Muscle of leg (tissue), 11 donors: ENCODE results near the gene NENF. TPM values are rescaled to one million over a fixed set of nuclear protein-coding genes. Genes with fewer than 3 reads are reported as not detected.
A peak's percentile ranks its signal among the peaks of the same experiment; 100 is the strongest.

ENCODE experiments used
- DNase-seq: peaks from one replicate; pipeline ENCODE4 v3.0.0; 2013
- H3K27ac ChIP-seq: one replicate; pipeline ENCODE4 v1.5.1; 2013; ENCODE audit warnings: mild to moderate bottlenecking, low read length, control low read depth
- H3K27me3 ChIP-seq: one replicate; pipeline ENCODE4 v1.6.1; 2013; ENCODE audit warnings: low read length; ENCODE audit not compliant: control insufficient read depth, insufficient read depth
- H3K36me3 ChIP-seq: one replicate; pipeline ENCODE4 v1.6.1; 2013; ENCODE audit warnings: low read length; ENCODE audit not compliant: control insufficient read depth, insufficient read depth
- H3K4me1 ChIP-seq: one replicate; pipeline ENCODE4 v1.6.1; 2013; ENCODE audit warnings: low read length; ENCODE audit not compliant: control insufficient read depth, insufficient read depth
- H3K4me3 ChIP-seq: one replicate; pipeline ENCODE4 v1.5.1; 2013; ENCODE audit warnings: low read length, control low read depth
- H3K9me3 ChIP-seq: replicated peaks from 2 replicates; pipeline ENCODE4 v1.6.1; 2013; ENCODE audit warnings: low read depth, low read length; ENCODE audit not compliant: control insufficient read depth
- WGBS: methylation state at CpG from one replicate; pipeline ENCODE4 v1.1.5; 2013; ENCODE audit warnings: missing lambda C conversion rate; ENCODE audit not compliant: insufficient coverage; 5-methylcytosine and 5-hydroxymethylcytosine counted together
- polyA plus RNA-seq, 8 donors: library from polyadenylated mRNA; unstranded; fragments of 120-200 nt; gene quantifications; one replicate each; pipeline versions ENCODE4 v1.2.1 to v1.2.3, GENCODE V29; 2013; ENCODE audit warnings: inconsistent platforms in 1 of 8, low replicate concordance in 1 of 8; ENCODE audit not compliant: insufficient read length in 8 of 8, insufficient read depth in 1 of 8
- total RNA-seq: library from RNA; stranded (reverse); fragments of 120-200 nt; gene quantifications from one replicate; pipeline ENCODE4 v1.2.4, GENCODE V29; 2013

NENF gene
- total and polyA plus RNA-seq, 9 donors: 58.4 to 153 (median 74.2) TPM

- Histone ChIP-seq H3K4me3 (no peak overlapping the region), H3K36me3 (peaks cover 21% of the 10 kb centered on the region), H3K9me3 (peaks cover 1% of the 10 kb centered on the region), H3K4me1 (no peaks in the 10 kb centered on the region), H3K27ac (no peak overlapping the region), H3K27me3 (no peaks in the 10 kb centered on the region)
- no peak for DNase-seq
- no CpG with 5 or more reads among the region's 7 CpGs for WGBS
Measured at GRCh38 chr1:212401838-212402582, 30.7 kb upstream of the NENF start.

- Histone ChIP-seq H3K4me1 (no peaks in the 10 kb centered on the region), H3K27me3 (no peaks in the 10 kb centered on the region), H3K4me3 (no peak overlapping the region), H3K27ac (no peak overlapping the region), H3K9me3 (peaks cover 6% of the 10 kb centered on the region), H3K36me3 (peaks cover 26% of the 10 kb centered on the region)
- 100% methylated on average over 3 of the region's 7 CpGs for WGBS
- DNase-seq: no peak
Measured at GRCh38 chr1:212402666-212403321, 29.9 kb upstream of the NENF start.

- Histone ChIP-seq H3K36me3 (peaks cover 44% of the 10 kb centered on the region), H3K9me3 (peaks cover 6% of the 10 kb centered on the region), H3K4me1 (peaks cover 13% of the 10 kb centered on the region), H3K4me3 (no peak overlapping the region), H3K27me3 (no peaks in the 10 kb centered on the region), H3K27ac (no peak overlapping the region)
- no peak for DNase-seq
- WGBS: 94% methylated on average over 2 of the region's 8 CpGs
Measured at GRCh38 chr1:212410231-212410820, 22.4 kb upstream of the NENF start.

GRCh38 chr1:212412374-212412773, 20.3 kb upstream of the NENF start:
- H3K27me3 ChIP-seq: no peaks in the 10 kb centered on the region
- no peak overlapping the region for H3K4me3 ChIP-seq
- DNase-seq: no peak

GRCh38 chr1:212413902-212414327, 18.8 kb upstream of the NENF start:
- Histone ChIP-seq H3K9me3 (no peaks in the 10 kb centered on the region), H3K36me3 (peaks cover 22% of the 10 kb centered on the region), H3K4me3 (peak overlapping the region; percentile 91), H3K4me1 (peaks cover 17% of the 10 kb centered on the region), H3K27me3 (no peaks in the 10 kb centered on the region), H3K27ac (no peak overlapping the region)
- WGBS: 7% methylated on average over 21 of the region's 21 CpGs
- DNase-seq: peak; percentile 29

More at GRCh38 chr1:212412374-212412773, 20.3 kb upstream of the NENF start:
- no CpG with 5 or more reads among the region's 3 CpGs for WGBS
- no peak overlapping the region for H3K27ac ChIP-seq
- H3K36me3 ChIP-seq: peaks cover 28% of the 10 kb centered on the region
- H3K9me3 ChIP-seq: peaks cover under 1% of the 10 kb centered on the region
- peaks cover 17% of the 10 kb centered on the region for H3K4me1 ChIP-seq

GRCh38 chr1:212414328-212415106, 18.2 kb upstream of the NENF start, which contains the start of gene PACC1:
Gene PACC1, minus strand, starts transcription at chr1:212414886. Its CDS starts 129 bp downstream, at chr1:212414757.
- H3K27me3 ChIP-seq: no peaks in the 10 kb centered on the region
- H3K36me3 ChIP-seq: peaks cover 16% of the 10 kb centered on the region
- DNase-seq: peak; percentile 95
- H3K27ac ChIP-seq: no peak within 1 kb of the TSS
- no peaks in the 10 kb centered on the region for H3K9me3 ChIP-seq
- H3K4me3 ChIP-seq: peak within 1 kb of the TSS; percentile 91
- H3K4me1 ChIP-seq: peaks cover 17% of the 10 kb centered on the region
- WGBS: under 1% methylated on average over 60 of the region's 74 CpGs

- no peak overlapping the region for H3K4me3 ChIP-seq
- H3K4me1 ChIP-seq: peaks cover 17% of the 10 kb centered on the region
- H3K27me3 ChIP-seq: no peaks in the 10 kb centered on the region
- H3K36me3 ChIP-seq: peaks cover 8% of the 10 kb centered on the region
- DNase-seq: peak; percentile 14
- 63% methylated on average over 8 of the region's 13 CpGs for WGBS
- no peaks in the 10 kb centered on the region for H3K9me3 ChIP-seq
- H3K27ac ChIP-seq: no peak overlapping the region
Measured at GRCh38 chr1:212415107-212415841, 17.4 kb upstream of the NENF start.

- Histone ChIP-seq H3K4me1 (no peaks in the 10 kb centered on the region), H3K36me3 (no peaks in the 10 kb centered on the region), H3K4me3 (no peak overlapping the region), H3K9me3 (no peaks in the 10 kb centered on the region), H3K27ac (no peak overlapping the region), H3K27me3 (no peaks in the 10 kb centered on the region)
- WGBS: no CpG with 5 or more reads among the region's 2 CpGs
- no peak for DNase-seq
Measured at GRCh38 chr1:212421165-212421564, 11.6 kb upstream of the NENF start.

- DNase-seq: no peak
- H3K4me3 ChIP-seq: no peak overlapping the region
- H3K4me1 ChIP-seq: no peaks in the 10 kb centered on the region
- H3K27me3 ChIP-seq: no peaks in the 10 kb centered on the region
- WGBS: no CpG with 5 or more reads among the region's 3 CpGs
- no peaks in the 10 kb centered on the region for H3K9me3 ChIP-seq
- H3K27ac ChIP-seq: no peak overlapping the region
- no peaks in the 10 kb centered on the region for H3K36me3 ChIP-seq
Measured at GRCh38 chr1:212423879-212424278, 8.8 kb upstream of the NENF start.
